ENCODE results near the gene SDE2. TPM values are rescaled to one million over a fixed set of nuclear protein-coding genes. Genes with fewer than 3 reads are reported as not detected.
A peak's percentile ranks its signal among the peaks of the same experiment; 100 is the strongest.

Gene SDE2
- total RNA-seq, 4 donors from 2014 or later, result 4.4 to 19.2 (median 13.2) TPM

DNA sequence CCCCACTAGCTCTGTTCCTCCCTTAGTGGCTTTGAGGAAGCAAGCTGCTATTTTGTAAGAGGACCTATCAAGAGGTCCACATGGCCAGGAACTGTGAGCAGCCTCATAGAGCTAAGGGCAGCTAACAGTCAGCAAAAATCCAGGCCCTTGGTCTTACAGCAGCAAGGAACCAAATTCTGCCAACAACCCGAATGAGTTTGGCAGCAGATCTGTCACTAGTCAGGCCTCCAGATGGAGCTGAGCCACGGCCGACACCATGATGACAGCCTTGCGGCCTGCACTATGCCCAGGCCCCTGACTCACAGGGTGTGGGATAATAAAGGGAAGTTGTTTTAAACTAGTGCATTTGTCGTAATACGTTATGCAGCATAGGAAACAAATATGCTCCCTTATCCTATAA is 35.3 kb upstream of the SDE2 start:
- peak overlapping the region; percentile 62 to 85 (median 76) for H3K27ac ChIP-seq
- WGBS, 2 donors (ENCODE audit: low coverage in 1 of 2), result 30 to 40% methylated on average over 1 to 6 of the region's 6 CpGs
- peaks cover 0 to 37% (median 25%) of the 10 kb centered on the region in 4 donors for H3K4me1 ChIP-seq
- H3K4me3 ChIP-seq, result no peak overlapping the region
- in situ Hi-C loops (cut with MboI; ENCODE audit: low pct_ligation_motif_present in 1 of 4, low pct_unique_long_range_greater_than_20kb in 1 of 4, low sequenced_read_pairs in 3 of 4) (no loop called here), intact Hi-C loops (cut with DNase I; ENCODE audit: low total_unique reads) (no loop called here)
- no peaks in the 10 kb centered on the region for H3K9me3 ChIP-seq
- H3K27me3 ChIP-seq, result no peaks in the 10 kb centered on the region
- peak; percentile 86 for DNase-seq
- peak; percentile 33 for TF ChIP-seq POLR2A (IDR thresholded peaks at IDR 0.05)
- TF ChIP-seq POLR2AphosphoS5 (IDR thresholded peaks at IDR 0.05), result peak in 2 of 3 donors; percentile 75 to 77
- TF ChIP-seq, protein P1, sequence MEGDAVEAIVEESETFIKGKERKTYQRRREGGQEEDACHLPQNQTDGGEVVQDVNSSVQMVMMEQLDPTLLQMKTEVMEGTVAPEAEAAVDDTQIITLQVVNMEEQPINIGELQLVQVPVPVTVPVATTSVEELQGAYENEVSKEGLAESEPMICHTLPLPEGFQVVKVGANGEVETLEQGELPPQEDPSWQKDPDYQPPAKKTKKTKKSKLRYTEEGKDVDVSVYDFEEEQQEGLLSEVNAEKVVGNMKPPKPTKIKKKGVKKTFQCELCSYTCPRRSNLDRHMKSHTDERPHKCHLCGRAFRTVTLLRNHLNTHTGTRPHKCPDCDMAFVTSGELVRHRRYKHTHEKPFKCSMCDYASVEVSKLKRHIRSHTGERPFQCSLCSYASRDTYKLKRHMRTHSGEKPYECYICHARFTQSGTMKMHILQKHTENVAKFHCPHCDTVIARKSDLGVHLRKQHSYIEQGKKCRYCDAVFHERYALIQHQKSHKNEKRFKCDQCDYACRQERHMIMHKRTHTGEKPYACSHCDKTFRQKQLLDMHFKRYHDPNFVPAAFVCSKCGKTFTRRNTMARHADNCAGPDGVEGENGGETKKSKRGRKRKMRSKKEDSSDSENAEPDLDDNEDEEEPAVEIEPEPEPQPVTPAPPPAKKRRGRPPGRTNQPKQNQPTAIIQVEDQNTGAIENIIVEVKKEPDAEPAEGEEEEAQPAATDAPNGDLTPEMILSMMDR (IDR thresholded peaks at IDR 0.05), result no peak
- no peak for TF ChIP-seq EP300 (IDR thresholded peaks at IDR 0.05; ENCODE audit: low read depth)
- H3K36me3 ChIP-seq, result no peaks in the 10 kb centered on the region

DNA sequence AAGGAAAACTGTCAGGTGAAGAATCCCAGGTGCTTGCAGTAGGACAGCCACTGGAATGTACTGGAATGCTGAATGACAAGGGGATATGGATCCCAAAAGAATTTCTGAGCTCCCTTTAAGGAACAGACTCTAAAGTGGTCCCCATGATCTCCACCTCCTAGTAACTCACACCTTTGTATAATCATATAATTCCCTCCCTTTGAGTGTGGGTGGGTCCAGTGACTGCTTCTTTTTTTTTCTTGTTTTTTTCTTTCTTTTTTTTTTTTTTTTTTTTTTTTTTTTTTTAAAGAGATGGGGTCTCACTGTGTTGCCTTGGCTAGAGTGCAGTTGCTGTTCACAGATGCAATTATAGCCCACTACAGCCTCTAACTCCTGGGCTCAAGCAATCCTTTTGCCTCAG is 34.8 kb upstream of the SDE2 start:
- peak overlapping the region; percentile 62 to 85 (median 76) for H3K27ac ChIP-seq
- no peak overlapping the region for H3K4me3 ChIP-seq
- H3K36me3 ChIP-seq, result no peaks in the 10 kb centered on the region
- in situ Hi-C loops (cut with MboI; ENCODE audit: low pct_ligation_motif_present in 1 of 4, low pct_unique_long_range_greater_than_20kb in 1 of 4, low sequenced_read_pairs in 3 of 4), result no loop called here
- H3K27me3 ChIP-seq, result no peaks in the 10 kb centered on the region
- intact Hi-C loops (cut with DNase I; ENCODE audit: low total_unique reads), result no loop called here
- TF ChIP-seq EP300 (IDR thresholded peaks at IDR 0.05; ENCODE audit: low read depth), result no peak
- TF ChIP-seq, protein P1 (IDR thresholded peaks at IDR 0.05), result no peak
- peaks cover 0 to 42% (median 27%) of the 10 kb centered on the region in 4 donors for H3K4me1 ChIP-seq
- DNase-seq, result no peak
- no peaks in the 10 kb centered on the region for H3K9me3 ChIP-seq

- Histone ChIP-seq H3K27ac (peak overlapping the region; percentile 62 to 85 (median 76)), H3K9me3 (no peaks in the 10 kb centered on the region), H3K4me1 (peaks cover 0 to 45% (median 30%) of the 10 kb centered on the region in 4 donors), H3K4me3 (no peak overlapping the region), H3K27me3 (no peaks in the 10 kb centered on the region), H3K36me3 (no peaks in the 10 kb centered on the region)
- TF ChIP-seq POLR2AphosphoS5 (IDR thresholded peaks at IDR 0.05) (no peak), EP300 (IDR thresholded peaks at IDR 0.05; ENCODE audit: low read depth) (no peak), POLR2A (IDR thresholded peaks at IDR 0.05) (no peak)
- TF ChIP-seq, protein P1 (IDR thresholded peaks at IDR 0.05), result no peak
- intact Hi-C loops (cut with DNase I; ENCODE audit: low total_unique reads) (no loop called here), in situ Hi-C loops (cut with MboI; ENCODE audit: low pct_ligation_motif_present in 1 of 4, low pct_unique_long_range_greater_than_20kb in 1 of 4, low sequenced_read_pairs in 3 of 4) (no loop called here)
- DNase-seq, result no peak
- WGBS, 2 donors (ENCODE audit: low coverage in 1 of 2), result 76 to 82% methylated on average over 3 to 4 of the region's 4 CpGs
These were observed 34.4 kb upstream of the SDE2 start for GRCh38 chr1:226033582-226033981.

GRCh38 chr1:226029568-226030225 is 30.6 kb upstream of the SDE2 start:
- in situ Hi-C loops (cut with MboI; ENCODE audit: low pct_ligation_motif_present in 1 of 4, low pct_unique_long_range_greater_than_20kb in 1 of 4, low sequenced_read_pairs in 3 of 4) (no loop called here), intact Hi-C loops (cut with DNase I; ENCODE audit: low total_unique reads) (no loop called here)
- Histone ChIP-seq H3K36me3 (no peaks in the 10 kb centered on the region), H3K9me3 (no peaks in the 10 kb centered on the region), H3K27me3 (no peaks in the 10 kb centered on the region), H3K27ac (peak overlapping the region; percentile 77 to 85 (median 80)), H3K4me1 (peaks cover 0 to 45% (median 25%) of the 10 kb centered on the region in 4 donors), H3K4me3 (no peak overlapping the region)
- 64 to 74% methylated on average over 4 to 7 of the region's 7 CpGs for WGBS, 2 donors (ENCODE audit: low coverage in 1 of 2)
- DNase-seq, result peak; percentile 34
- no peak for TF ChIP-seq POLR2AphosphoS5 (IDR thresholded peaks at IDR 0.05)
- no peak for TF ChIP-seq EP300 (IDR thresholded peaks at IDR 0.05; ENCODE audit: low read depth)
- TF ChIP-seq, protein P1 (IDR thresholded peaks at IDR 0.05), result no peak
- TF ChIP-seq POLR2A (IDR thresholded peaks at IDR 0.05), result no peak

All from transverse colon (tissue), 4 donors.